ENCODE measurements around the gene SH3YL1.

SH3YL1 gene

GRCh38 chr2:290090-290722, 26.4 kb upstream of the SH3YL1 start:
- TF ChIP-seq CTCF (IDR thresholded peaks at IDR 0.05; ENCODE audit: extremely low read depth, missing control alignments), result peak; percentile 65
- DNase-seq (ENCODE audit: low spot score), result peak; percentile 68

GRCh38 chr2:289362-290089, 25.7 kb upstream of the SH3YL1 start:
- DNase-seq (ENCODE audit: low spot score), result peak; percentile 40
- TF ChIP-seq CTCF (IDR thresholded peaks at IDR 0.05; ENCODE audit: extremely low read depth, missing control alignments), result no peak

DNA sequence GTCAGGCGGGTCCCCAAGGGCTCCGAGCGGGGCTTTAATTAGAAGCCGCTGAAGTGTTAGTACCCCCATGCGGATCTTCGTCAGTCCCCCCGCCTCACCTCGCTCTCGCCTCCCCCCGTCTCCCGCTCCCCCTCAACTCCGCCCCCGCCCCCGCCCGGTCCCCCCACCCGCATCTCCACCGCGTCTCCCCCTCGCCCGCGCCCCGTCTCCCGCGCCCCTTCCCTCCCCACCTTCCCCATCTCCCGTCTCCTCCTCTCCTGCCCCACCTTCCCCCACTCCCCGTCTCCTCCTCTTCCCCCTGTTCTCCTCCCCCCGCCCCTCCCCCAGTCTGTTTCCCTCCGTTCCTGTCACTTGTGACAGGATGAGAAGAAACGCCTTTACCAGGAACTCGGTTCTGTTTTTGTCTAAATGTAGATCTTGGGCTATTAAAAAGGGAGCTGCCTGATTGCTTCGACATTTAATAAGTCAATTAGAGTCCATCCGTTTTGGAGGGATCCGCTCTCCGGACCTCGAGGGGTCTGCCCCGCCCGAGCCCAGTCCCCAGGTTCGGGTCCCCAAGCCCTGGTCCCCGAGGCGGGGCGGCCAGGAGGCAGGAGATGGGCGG, 25.0 kb upstream of the SH3YL1 start:
- TF ChIP-seq CTCF (IDR thresholded peaks at IDR 0.05; ENCODE audit: extremely low read depth, missing control alignments), result no peak
- peak; percentile 43 for DNase-seq (ENCODE audit: low spot score)

DNA sequence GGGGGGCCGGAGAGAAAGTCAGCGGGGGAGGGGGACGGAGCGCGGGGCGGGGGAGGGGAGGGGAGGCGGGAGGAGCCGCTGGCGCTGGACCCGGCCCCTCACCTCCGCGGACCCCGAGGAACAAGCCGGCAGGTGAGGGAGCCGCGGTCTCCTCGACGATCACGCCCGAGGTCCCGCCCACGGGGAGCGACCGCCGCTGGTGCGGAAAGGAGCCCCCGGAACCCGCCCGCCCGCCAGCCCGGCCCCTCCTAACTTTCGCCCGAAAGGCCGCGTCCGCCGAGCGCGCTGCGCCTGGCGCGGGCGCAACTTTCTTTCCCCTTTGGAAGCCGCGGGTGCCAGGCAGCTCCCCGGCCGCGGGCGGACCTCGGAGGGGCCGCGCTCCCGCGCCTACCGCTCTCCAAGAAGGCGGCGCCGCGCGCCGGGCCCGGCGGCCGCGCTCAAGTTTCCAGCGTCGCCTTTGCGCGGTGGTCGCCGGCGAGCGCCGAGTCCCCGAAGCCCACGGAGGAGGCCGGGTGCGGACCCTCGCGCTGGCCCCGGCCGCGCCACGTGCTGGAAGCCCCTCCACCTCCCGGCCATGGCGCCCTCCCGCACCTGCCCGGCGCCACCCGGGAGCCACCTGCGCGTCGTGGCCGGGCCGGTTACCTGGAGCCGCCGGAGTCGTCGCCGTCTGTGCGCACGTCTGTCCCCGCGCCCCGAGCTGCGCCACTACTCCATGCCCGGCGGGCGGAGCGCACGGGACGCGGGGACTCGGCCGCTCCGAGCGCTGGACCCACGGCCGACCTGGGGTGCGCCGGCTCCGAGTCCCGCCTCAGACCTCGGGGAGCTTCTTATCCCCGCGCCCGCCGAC, 24.3 kb upstream of the SH3YL1 start, which contains the start of gene ALKAL2:
Gene ALKAL2, minus strand, starts transcription at position 181 of the 847 bp plus-strand sequence. CDS start 256 bp downstream, outside the sequence.
- peak; percentile 58 for DNase-seq (ENCODE audit: low spot score)
- no peak for TF ChIP-seq CTCF (IDR thresholded peaks at IDR 0.05; ENCODE audit: extremely low read depth, missing control alignments)

- peak; percentile 71 for DNase-seq (ENCODE audit: low spot score)
- TF ChIP-seq CTCF (IDR thresholded peaks at IDR 0.05; ENCODE audit: extremely low read depth, missing control alignments), result no peak
Measured at GRCh38 chr2:287471-287885, 23.6 kb upstream of the SH3YL1 start.

DNA sequence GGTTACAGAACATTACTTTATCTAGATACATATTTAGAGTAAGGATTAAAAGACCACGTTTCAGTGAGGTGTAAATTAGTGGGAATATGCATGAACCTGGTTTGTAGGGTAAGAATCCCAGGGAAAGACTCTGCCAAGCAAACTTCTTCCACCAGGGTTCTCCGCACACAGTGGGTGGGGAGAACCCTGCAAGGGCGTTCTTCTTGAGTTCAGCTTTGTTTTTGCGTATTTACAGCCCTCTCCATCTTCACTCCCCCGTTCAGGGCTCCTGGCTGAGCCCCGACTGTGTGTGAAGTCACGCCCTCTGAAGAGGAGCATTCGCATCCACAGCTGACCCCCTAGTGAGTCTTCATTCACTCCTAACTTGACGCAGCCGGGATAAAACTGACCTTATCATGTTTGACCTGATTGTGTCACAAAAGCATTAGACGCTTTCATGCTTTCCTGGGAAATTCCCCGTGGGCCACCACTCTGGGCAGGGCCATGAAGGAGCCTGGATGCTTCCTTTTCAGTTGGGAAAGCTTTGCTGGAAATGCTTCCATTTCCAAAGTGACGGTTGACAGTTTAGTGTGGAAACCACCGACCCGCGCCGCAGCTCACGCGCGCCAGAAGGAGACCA, 23.1 kb upstream of the SH3YL1 start:
- DNase-seq (ENCODE audit: low spot score), result no peak

More for the DNA sequence above, 23.1 kb upstream of the SH3YL1 start:
- no peak for TF ChIP-seq CTCF (IDR thresholded peaks at IDR 0.05; ENCODE audit: extremely low read depth, missing control alignments)
